ELF-1 (cell line): ENCODE results near the gene ABCB8.
A peak's percentile ranks its signal among the peaks of the same experiment; 100 is the strongest.

ENCODE experiments used
- DNase-seq: peaks from one replicate; pipeline ENCODE4 v3.0.0-alpha.2; 2016; ENCODE audit warnings: low read depth, low spot score

The ABCB8 gene

DNA sequence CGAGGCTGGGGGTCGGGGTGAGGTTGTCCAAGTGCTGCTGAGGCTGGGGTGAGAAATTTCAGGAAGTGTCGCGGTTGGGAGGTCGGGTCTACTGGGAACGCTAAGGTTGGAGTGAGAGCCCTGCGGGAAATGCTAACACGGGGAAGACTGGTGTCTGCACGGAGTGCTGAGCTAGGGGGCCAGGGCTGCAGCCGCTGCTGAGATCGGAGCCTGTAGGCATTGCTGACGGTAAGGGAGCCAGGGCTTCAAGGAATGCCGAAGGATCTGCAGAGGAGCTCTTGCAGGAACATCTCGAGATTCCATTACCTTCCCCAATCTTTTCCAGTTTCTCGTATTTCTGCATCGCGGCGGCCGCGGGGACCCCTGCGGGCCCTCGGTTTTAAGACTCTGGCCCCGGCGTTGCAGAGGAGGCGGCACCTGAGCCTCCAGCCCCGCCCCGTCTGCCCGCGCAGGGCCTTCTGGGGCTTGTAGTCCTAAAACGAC lies 29.3 kb downstream of the ABCB8 start, which contains the start of gene CDK5:
CDK5 (minus strand) TSS at position 392 of the 483 bp plus-strand sequence; CDS start at position 343, 49 bp downstream.
- DNase-seq, result no peak

GRCh38 chr7:151057989-151058780 lies 29.9 kb downstream of the ABCB8 start:
- DNase-seq, result peak; percentile 100

- DNase-seq, result peak; percentile 50
Measured at GRCh38 chr7:151058781-151059366, 30.6 kb downstream of the ABCB8 start.

DNA sequence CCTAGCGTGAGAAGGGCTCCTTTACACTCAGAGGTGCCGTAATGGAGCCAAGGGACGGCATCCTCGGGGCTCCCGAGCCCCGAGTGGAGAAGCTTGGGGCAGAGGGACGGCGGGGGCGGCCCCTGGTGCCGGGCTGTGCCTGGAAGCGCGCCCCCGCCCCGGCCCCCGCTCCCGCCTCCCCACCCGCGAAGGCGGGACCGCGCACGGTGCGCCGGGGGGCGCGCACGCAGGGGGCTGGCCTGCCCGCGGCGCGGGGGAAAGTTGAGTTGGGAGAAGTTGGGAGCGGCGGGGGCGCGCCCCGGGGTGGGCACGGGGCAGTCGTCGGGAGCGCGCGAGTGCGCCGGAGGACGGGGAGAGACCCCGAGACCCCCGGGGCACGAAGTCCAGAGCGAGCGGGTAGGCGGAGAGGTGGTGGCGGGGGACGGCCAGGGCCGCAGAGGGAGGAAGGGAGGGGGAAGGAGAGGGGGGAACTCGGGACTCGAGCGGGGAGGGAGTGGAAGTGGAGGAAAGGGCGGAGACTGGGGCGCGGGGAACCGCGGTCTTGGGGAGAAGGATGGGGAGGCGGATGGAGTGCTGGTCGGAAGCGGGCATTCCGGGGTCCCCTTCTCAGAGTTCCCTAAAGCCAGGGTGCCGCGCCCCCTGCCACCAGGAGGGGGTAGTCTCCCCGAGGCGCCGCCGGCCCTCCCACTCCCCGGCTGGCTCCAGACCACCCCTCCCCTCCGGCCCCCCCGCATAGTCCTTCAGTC lies 31.3 kb downstream of the ABCB8 start, which contains the start of gene SLC4A2:
SLC4A2 (plus strand) TSS at position 223 of the 746 bp plus-strand sequence. CDS start 2,399 bp downstream, outside the sequence.
- peak; percentile 48 for DNase-seq

GRCh38 chr7:151060113-151060415 lies 31.8 kb downstream of the ABCB8 start:
- peak; percentile 58 for DNase-seq

- peak; percentile 52 for DNase-seq
Measured at GRCh38 chr7:151060416-151061212, 32.4 kb downstream of the ABCB8 start.

DNA sequence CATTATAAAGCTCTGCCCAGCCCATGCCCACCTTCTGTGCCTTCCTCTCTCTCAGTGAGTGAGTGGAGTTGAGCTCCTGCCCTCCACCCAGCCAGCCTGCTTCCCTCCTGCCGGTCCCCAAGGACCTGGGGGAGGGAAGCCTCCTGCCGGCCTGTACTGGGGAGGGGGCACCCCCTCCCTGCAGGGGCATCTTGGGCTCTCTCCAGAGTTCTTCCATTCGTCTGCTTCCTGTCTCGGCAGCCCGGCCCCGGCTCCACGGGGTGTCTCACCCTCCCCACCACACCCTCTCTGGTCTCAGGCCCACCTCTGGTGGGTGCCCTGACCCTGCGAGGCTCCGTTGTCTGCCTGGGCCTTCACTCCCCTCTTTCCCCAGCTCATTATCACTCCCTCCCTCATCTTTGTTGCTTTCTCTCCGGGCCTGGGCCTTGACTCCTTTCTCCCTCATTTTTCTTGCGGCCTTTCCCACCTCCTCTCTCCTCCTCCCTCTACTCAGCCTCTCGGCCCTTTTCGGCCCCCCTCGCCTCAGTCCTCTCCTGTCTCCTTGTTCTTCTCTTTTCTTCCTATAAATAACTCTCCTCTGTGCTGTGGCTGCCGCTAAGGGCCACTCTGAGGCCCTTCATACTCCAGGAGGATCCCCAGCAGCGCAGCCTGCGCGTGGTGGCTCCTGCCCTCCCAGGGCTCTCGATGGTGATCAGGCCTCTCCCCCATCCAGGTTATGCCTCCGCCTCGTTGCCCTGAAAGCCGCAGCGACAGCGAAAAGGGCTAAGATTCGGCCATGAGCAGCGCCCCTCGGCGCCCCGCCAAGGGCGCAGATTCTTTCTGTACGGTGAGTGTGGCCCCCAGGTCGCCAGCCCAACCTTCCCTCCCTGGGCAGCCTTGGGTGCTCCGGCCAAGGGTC lies 33.2 kb downstream of the ABCB8 start:
- peak; percentile 47 for DNase-seq

DNA sequence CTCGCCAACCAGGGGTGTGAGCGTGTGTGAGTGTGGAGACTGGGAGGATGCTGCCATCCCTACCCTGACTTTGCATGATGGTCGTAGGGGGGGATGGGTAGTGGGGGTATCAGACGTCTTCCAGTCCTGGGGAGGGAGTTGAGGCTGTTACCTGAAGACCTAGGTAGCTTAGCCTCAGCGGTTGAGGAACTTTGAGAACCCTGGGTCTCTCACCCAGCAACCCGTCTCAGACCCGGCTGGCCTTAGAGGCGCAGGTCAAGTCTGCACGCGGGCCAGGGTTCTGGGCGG lies 33.8 kb downstream of the ABCB8 start:
- DNase-seq, result no peak

- DNase-seq, result peak; percentile 93
Measured at GRCh38 chr7:151062399-151063211, 34.4 kb downstream of the ABCB8 start.

DNA sequence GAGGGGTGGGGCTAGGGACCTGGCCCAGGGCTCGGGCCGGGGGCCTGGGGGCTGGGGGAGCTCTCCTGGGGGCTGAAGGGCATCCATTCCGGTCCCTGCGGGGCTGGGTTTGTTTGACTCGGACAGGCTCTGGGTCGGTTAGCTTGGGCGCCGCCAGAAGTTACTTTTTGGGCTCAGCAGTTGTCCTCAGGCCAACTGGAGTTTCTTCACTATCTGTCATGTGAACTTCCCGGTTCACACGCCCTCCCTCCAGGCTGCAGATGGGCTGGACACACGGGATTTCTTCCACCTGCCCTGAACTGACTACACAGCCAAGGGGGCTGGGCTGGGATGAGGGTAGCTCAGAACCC lies 34.9 kb downstream of the ABCB8 start:
- DNase-seq, result peak; percentile 73

GRCh38 chr7:151064454-151064853 lies 36.2 kb downstream of the ABCB8 start:
- no peak for DNase-seq

DNA sequence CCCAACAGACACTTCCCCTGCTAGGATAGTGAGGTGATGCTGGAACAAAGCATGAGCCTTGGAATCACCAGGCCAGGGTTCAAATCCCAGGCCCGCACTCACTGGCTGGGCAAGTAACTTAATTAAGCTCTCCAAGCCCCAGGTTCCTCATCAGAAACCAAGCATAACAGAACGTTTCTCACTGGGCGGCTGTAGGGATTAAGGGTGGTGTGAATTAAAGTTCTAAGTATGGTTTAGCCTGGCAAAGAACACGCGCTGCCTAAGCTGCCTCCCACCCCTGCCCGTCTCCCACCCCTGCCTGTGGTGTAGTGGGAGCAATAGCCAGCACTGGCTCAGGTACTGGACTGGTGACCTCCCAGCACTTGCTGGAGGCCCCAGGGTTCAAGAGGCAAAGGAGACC lies 36.7 kb downstream of the ABCB8 start:
- no peak for DNase-seq

- DNase-seq, result no peak
Measured at GRCh38 chr7:151065516-151065915, 37.3 kb downstream of the ABCB8 start.

DNA sequence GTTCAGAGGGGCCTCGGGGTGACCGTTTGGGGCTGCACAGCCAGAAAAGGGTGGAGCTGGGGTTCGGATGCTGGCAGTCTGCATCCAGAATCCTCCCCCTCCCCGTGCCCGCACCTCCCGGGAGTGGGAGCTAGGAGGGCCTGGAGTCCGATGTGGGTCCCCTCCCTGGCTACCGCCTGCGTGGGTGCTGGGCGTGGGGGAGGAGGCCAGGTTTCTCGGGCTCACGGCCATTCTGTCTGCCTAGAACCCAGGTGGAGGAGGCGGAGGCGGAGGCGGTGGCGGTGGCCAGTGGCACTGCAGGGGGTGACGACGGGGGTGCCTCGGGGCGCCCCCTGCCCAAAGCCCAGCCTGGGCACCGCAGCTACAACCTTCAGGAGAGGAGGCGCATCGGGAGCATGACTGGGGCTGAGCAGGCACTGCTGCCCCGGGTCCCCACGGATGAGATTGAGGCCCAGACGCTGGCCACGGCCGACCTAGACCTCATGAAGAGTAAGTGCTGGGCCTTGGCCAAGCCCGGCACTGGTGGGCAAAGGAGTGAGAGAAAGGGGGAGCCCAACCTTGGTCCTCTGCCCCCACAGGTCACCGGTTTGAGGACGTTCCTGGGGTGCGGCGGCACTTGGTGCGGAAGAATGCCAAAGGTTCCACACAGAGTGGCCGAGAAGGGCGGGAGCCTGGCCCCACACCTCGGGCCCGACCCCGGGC lies 38.2 kb downstream of the ABCB8 start:
- DNase-seq, result no peak

GRCh38 chr7:151068069-151068773 lies 40.0 kb downstream of the ABCB8 start:
- DNase-seq, result peak; percentile 68

DNA sequence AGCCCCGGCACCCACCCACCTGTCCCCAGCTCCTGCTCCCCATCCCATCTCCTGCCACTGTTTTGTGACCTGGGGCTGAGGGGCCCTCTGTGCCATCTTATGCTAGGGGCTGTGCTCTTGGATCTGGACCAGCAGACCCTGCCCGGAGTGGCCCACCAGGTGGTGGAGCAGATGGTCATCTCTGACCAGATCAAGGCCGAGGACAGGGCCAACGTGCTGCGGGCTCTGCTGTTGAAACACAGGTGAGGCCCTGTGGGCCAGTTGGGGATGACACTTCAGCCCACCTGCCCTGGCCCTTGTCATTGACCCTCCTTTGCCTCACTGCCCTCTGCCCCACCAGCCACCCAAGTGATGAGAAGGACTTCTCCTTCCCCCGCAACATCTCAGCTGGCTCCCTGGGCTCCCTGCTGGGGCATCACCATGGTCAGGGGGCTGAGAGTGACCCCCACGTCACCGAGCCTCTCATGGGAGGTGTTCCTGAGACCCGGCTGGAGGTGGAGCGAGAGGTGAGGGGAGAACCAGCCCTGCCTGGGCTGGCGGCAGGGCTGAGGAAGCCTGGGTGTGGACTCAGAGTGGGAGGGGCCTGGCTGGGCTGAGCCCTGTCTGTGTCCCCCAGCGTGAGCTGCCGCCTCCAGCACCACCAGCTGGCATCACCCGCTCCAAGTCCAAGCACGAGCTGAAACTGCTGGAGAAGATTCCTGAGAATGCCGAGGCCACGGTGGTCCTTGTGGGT lies 41.8 kb downstream of the ABCB8 start:
- DNase-seq, result no peak

DNA sequence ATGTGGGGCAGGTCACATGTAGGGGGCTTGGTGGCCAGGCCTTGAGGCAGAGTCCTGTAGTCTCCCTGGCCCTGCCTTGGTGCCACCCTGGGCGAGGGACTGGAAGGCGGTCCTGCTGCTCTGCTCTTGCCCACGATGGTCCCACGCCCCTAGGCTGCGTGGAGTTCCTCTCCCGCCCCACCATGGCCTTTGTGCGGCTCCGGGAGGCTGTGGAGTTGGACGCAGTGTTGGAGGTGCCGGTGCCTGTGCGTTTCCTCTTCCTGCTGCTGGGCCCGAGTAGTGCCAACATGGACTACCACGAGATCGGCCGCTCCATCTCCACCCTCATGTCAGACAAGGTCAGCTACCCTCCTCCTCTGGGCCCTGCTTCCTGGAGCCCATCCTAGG lies 42.3 kb downstream of the ABCB8 start:
- DNase-seq, result no peak
